ENCODE measurements around the gene GNG7. TPM values are rescaled to one million over a fixed set of nuclear protein-coding genes. Genes with fewer than 3 reads are reported as not detected.

GNG7 gene
- polyA plus RNA-seq, 1 donor (not counting 4 experiments of a cell fraction or from before 2014, with no cell fraction given) = 0.01 TPM

DNA sequence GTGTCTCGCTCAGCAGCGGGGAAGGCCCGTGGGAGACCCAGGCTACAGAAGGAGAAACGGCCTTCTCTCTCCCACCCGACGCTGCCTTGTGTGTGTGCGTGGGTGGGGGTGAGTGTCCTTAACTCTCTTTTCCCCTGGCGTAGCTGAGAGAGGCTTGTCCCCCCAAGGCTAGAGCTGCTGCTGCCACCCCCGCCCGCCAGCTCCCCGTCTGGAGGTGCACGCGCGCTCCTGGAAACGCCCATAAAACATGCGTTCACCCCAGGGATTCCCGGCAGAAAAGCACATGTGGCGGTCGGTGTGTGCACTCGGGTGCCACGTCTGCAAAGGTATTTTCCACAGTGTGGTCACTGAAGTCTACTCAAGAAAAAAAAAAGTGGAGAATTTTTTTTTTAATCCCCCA, 190.5 kb downstream of the GNG7 start:
- no peak overlapping the region for H3K4me2 ChIP-seq (ENCODE audit: control insufficient read depth, extremely low read depth, insufficient read depth, low read depth, low read length)
- dilution Hi-C loops (cut with MboI; ENCODE audit: extremely low pct_ligation_motif_present, low sequenced_read_pairs) = no loop called here
- no peaks in the 10 kb centered on the region for H4K20me1 ChIP-seq (ENCODE audit: control insufficient read depth, extremely low read depth, insufficient read depth, low read length)
- no peak for TF ChIP-seq EZH2 (IDR thresholded peaks at IDR 0.05; ENCODE audit: low read length)
- TF ChIP-seq, protein P1, sequence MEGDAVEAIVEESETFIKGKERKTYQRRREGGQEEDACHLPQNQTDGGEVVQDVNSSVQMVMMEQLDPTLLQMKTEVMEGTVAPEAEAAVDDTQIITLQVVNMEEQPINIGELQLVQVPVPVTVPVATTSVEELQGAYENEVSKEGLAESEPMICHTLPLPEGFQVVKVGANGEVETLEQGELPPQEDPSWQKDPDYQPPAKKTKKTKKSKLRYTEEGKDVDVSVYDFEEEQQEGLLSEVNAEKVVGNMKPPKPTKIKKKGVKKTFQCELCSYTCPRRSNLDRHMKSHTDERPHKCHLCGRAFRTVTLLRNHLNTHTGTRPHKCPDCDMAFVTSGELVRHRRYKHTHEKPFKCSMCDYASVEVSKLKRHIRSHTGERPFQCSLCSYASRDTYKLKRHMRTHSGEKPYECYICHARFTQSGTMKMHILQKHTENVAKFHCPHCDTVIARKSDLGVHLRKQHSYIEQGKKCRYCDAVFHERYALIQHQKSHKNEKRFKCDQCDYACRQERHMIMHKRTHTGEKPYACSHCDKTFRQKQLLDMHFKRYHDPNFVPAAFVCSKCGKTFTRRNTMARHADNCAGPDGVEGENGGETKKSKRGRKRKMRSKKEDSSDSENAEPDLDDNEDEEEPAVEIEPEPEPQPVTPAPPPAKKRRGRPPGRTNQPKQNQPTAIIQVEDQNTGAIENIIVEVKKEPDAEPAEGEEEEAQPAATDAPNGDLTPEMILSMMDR (optimal IDR thresholded peaks at IDR 0.05 in 1 of 3, IDR thresholded peaks at IDR 0.05 in 1 of 3, conservative IDR thresholded peaks at IDR 0.05 in 1 of 3; ENCODE audit: extremely low read depth in 1 of 3, insufficient read depth in 2 of 3, low read length in 3 of 3) = no peak
- no peaks in the 10 kb centered on the region for H3K9me1 ChIP-seq (ENCODE audit: control insufficient read depth, extremely low read depth, insufficient read depth, low read length)
- H3K4me3 ChIP-seq (ENCODE audit: control insufficient read depth in 2 of 3, extremely low read depth in 1 of 3, insufficient read depth in 2 of 3, low read depth in 1 of 3, low read length in 3 of 3) = no peak overlapping the region
- no peak overlapping the region for H3K27ac ChIP-seq (ENCODE audit: control insufficient read depth, insufficient read depth, low read length)
- FAIRE-seq (no peak), DNase-seq (ENCODE audit: low read depth, low spot score) (no peak)
- H3K36me3 ChIP-seq (ENCODE audit: control insufficient read depth in 2 of 2, extremely low read depth in 1 of 2, insufficient read depth in 2 of 2, low read length in 2 of 2) = no peaks in the 10 kb centered on the region
- no peaks in the 10 kb centered on the region for H3K9me3 ChIP-seq (ENCODE audit: control insufficient read depth, low read depth, low read length)
- H3K9ac ChIP-seq (ENCODE audit: control insufficient read depth, extremely low read depth, insufficient read depth, low read length) = no peak overlapping the region
- peaks cover 15% of the 10 kb centered on the region for H3K4me1 ChIP-seq (ENCODE audit: control insufficient read depth, extremely low read depth, insufficient read depth, low read length)
- H2AFZ ChIP-seq (ENCODE audit: control insufficient read depth, low read length) = no peak overlapping the region
- H3K27me3 ChIP-seq (ENCODE audit: control insufficient read depth, extremely low read depth, insufficient read depth, low read length) = peaks cover 22% of the 10 kb centered on the region
- no peaks in the 10 kb centered on the region for H3K79me2 ChIP-seq (ENCODE audit: control insufficient read depth, insufficient read depth, low read length)

DNA sequence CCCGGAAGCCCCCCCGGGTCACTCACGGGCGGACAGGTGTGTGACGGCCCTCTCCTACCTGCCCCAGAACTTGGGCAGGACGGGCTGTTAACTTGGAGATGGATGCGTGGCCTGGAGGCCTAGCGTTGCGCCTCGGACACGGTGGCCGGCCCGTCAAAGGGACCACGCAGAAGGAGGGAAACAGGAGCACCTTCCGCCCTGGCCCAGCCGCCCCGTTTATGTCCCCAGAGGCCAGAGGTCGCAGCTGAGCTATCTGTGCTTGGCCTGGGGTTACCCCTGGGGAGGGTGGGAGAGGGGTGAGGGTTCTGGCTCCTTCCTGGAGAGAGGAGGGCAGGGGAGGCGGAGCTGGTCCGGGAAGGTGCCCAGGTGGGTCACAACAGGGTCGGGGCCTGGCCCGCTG, 190.9 kb downstream of the GNG7 start:
- Histone ChIP-seq H4K20me1 (ENCODE audit: control insufficient read depth, extremely low read depth, insufficient read depth, low read length) (no peaks in the 10 kb centered on the region), H3K4me2 (ENCODE audit: control insufficient read depth, extremely low read depth, insufficient read depth, low read depth, low read length) (no peak overlapping the region), H3K79me2 (ENCODE audit: control insufficient read depth, insufficient read depth, low read length) (no peaks in the 10 kb centered on the region), H3K4me1 (ENCODE audit: control insufficient read depth, extremely low read depth, insufficient read depth, low read length) (peaks cover 15% of the 10 kb centered on the region), H3K9me1 (ENCODE audit: control insufficient read depth, extremely low read depth, insufficient read depth, low read length) (no peaks in the 10 kb centered on the region), H3K36me3 (ENCODE audit: control insufficient read depth in 2 of 2, extremely low read depth in 1 of 2, insufficient read depth in 2 of 2, low read length in 2 of 2) (no peaks in the 10 kb centered on the region), H3K9me3 (ENCODE audit: control insufficient read depth, low read depth, low read length) (no peaks in the 10 kb centered on the region), H2AFZ (ENCODE audit: control insufficient read depth, low read length) (no peak overlapping the region), H3K27me3 (ENCODE audit: control insufficient read depth, extremely low read depth, insufficient read depth, low read length) (peaks cover 22% of the 10 kb centered on the region), H3K27ac (ENCODE audit: control insufficient read depth, insufficient read depth, low read length) (no peak overlapping the region), H3K4me3 (ENCODE audit: control insufficient read depth in 2 of 3, extremely low read depth in 1 of 3, insufficient read depth in 2 of 3, low read depth in 1 of 3, low read length in 3 of 3) (no peak overlapping the region), H3K9ac (ENCODE audit: control insufficient read depth, extremely low read depth, insufficient read depth, low read length) (no peak overlapping the region)
- dilution Hi-C loops (cut with MboI; ENCODE audit: extremely low pct_ligation_motif_present, low sequenced_read_pairs) = no loop called here
- FAIRE-seq (no peak), DNase-seq (ENCODE audit: low read depth, low spot score) (no peak)
- TF ChIP-seq, protein P1 (optimal IDR thresholded peaks at IDR 0.05 in 1 of 3, IDR thresholded peaks at IDR 0.05 in 1 of 3, conservative IDR thresholded peaks at IDR 0.05 in 1 of 3; ENCODE audit: extremely low read depth in 1 of 3, insufficient read depth in 2 of 3, low read length in 3 of 3) = no peak
- no peak for TF ChIP-seq EZH2 (IDR thresholded peaks at IDR 0.05; ENCODE audit: low read length)
